Spleen (tissue), 11 donors: ENCODE measurements around the gene SPINT2. TPM values are rescaled to one million over a fixed set of nuclear protein-coding genes. Genes with fewer than 3 reads are reported as not detected.

Experiments used
- DNase-seq: peaks from one replicate; pipeline ENCODE4 v3.0.0-alpha.2; 2020
- H3K27ac ChIP-seq, 8 donors: fragments of 200-600 bp; sonication (generic) in 7 of 8; 1 replicate in 4 of 8; 2 replicates in 4 of 8; pipeline versions ENCODE4 v1.5.0 to v1.8.0; 2016 to 2021; ENCODE audit warnings: inconsistent platforms in 4 of 8, mild to moderate bottlenecking in 4 of 8, moderate library complexity in 1 of 8
- H3K27me3 ChIP-seq, 7 donors: fragments of 200-600 bp; sonication (generic) in 6 of 7; replicated peaks in 1 of 7; 1 replicate in 4 of 7; 2 replicates in 3 of 7; pipeline versions ENCODE4 v1.5.0 to v1.8.0; 2016 to 2021; ENCODE audit warnings: inconsistent platforms in 3 of 7, mild to moderate bottlenecking in 1 of 7
- H3K36me3 ChIP-seq, 6 donors: fragments of 200-600 bp; sonication (generic) in 5 of 6; 1 replicate in 4 of 6; 2 replicates in 2 of 6; pipeline versions ENCODE4 v1.5.0 to v1.8.0; 2016 to 2021; ENCODE audit warnings: inconsistent platforms in 2 of 6
- H3K4me1 ChIP-seq, 6 donors: fragments of 200-600 bp; sonication (generic) in 5 of 6; 1 replicate in 3 of 6; 2 replicates in 3 of 6; pipeline versions ENCODE4 v1.5.0 to v1.8.0; 2016 to 2021; ENCODE audit warnings: inconsistent platforms in 3 of 6
- H3K4me3 ChIP-seq, 8 donors: fragments of 200-600 bp; sonication (generic) in 7 of 8; 1 replicate in 4 of 8; 2 replicates in 4 of 8; pipeline versions ENCODE4 v1.5.0 to v1.8.0; 2016 to 2021; ENCODE audit warnings: inconsistent platforms in 4 of 8, mild to moderate bottlenecking in 4 of 8, moderate library complexity in 2 of 8
- H3K9me3 ChIP-seq, 8 donors: fragments of 200-600 bp; sonication (generic) in 7 of 8; 1 replicate in 4 of 8; 2 replicates in 4 of 8; pipeline versions ENCODE4 v1.5.0 to v1.8.0; 2016 to 2021; ENCODE audit warnings: inconsistent platforms in 4 of 8
- CTCF ChIP-seq, 11 experiments: fragments of 200-600 bp in 7 of 11; fragments of 450-650 bp in 4 of 11; sonication (generic) in 4 of 11; IDR thresholded peaks in 8 of 11; conservative IDR thresholded peaks in 3 of 11; 1 replicate in 7 of 11; 2 replicates in 4 of 11; pipeline versions ENCODE4 v1.4.0 to v1.8.0; 2016 to 2021; ENCODE audit warnings: antibody characterized with exemption in 11 of 11, inconsistent platforms in 4 of 11, mild to moderate bottlenecking in 1 of 11
- POLR2A ChIP-seq, 3 donors: fragments of 450-650 bp; IDR thresholded peaks; one replicate each; pipeline ENCODE4 v1.5.1; 2017; ENCODE audit warnings: antibody characterized with exemption in 3 of 3, mild to moderate bottlenecking in 1 of 3
- POLR2AphosphoS5 ChIP-seq, 3 donors: sonication (generic); formaldehyde crosslinking; IDR thresholded peaks; one replicate each; pipeline ENCODE4 v1.5.1; 2017; ENCODE audit warnings: antibody characterized with exemption in 3 of 3
- WGBS, 5 donors: extraction: QIAGEN DNeasy Blood & Tissue Kit in 3 of 5; methylation state at CpG; one replicate each; pipeline versions ENCODE4 v1.1.5 to v1.1.7; 2013 to 2018; 5-methylcytosine and 5-hydroxymethylcytosine counted together
- intact Hi-C: fragments of 100-400 bp; cut with DNase I; formaldehyde crosslinking; loops from one replicate; pipeline ENCODE4 v1.15.0; 2023; ENCODE audit warnings: low total_unique reads
- polyA plus RNA-seq, 3 donors: library from polyadenylated mRNA; stranded (reverse); fragments of 200-250 nt; gene quantifications; one replicate each; pipeline ENCODE4 v1.2.1, GENCODE V29; 2013
- total RNA-seq, 7 donors: library from RNA; depleted of rRNA in 3 of 7; stranded (reverse); fragments of >200 nt in 3 of 7; fragmentation: NEBNext Ultra II Directional in 4 of 7; extraction: Animal tissue kit (Norgen Biotek cat#: 25700) in 4 of 7; gene quantifications; one replicate each; pipeline versions ENCODE4 v1.1.0 to v1.2.1, GENCODE V29; 2016 to 2021
- donor health status: healthy with polysubstance abuse.
- donor health status: DM: no; HTN: no; CAD: no; lungs with moderate emphysema.
- donor health status: DM: no; HTN: no; CAD: no.
- donor health status: Bipolar disorder and iron deficiency.
- donor health status: healthy.
- donor health status: DM: no; HTN: no; CAD: no.
- donor health status: DM: yes; HTN: yes; CAD: no.

The SPINT2 gene
- total and polyA plus RNA-seq, 10 donors = 41.2 to 87.8 (median 64.4) TPM

DNA sequence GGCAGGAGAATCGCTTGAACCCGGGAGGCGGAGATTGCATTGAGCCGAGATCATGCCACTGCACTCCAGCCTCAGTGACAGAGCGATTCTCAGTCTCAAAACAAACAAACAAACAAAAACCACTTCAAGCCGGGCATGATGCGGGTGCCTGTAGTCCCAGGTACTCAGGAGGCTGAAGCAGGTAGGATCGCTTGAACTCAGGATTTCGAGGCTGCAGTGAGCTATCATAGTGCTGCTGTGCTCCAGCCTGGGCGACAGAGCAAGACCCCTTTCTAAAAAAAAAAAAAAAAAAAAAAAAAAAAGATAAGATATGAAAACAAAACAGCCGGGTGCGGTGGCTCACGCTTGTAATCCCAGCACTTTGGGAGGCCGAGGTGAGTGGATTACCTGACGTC lies 21.1 kb upstream of the SPINT2 start:
- Histone ChIP-seq H3K9me3 (no peaks in the 10 kb centered on the region), H3K27ac (peak overlapping the region in 2 of 8 donors; percentile 39 to 42), H3K4me3 (peak overlapping the region in 4 of 8 donors; percentile 13 to 49 (median 22)), H3K4me1 (peaks cover 0 to 54% (median 16%) of the 10 kb centered on the region in 6 donors), H3K36me3 (no peaks in the 10 kb centered on the region), H3K27me3 (no peaks in the 10 kb centered on the region)
- WGBS, 5 donors = 69 to 79% (median 75%) methylated on average over 10 to 15 of the region's 15 CpGs
- DNase-seq = no peak
- TF ChIP-seq CTCF (IDR thresholded peaks at IDR 0.05 in 8 of 11, conservative IDR thresholded peaks at IDR 0.05 in 3 of 11) (no peak), POLR2A (IDR thresholded peaks at IDR 0.05) (no peak), POLR2AphosphoS5 (IDR thresholded peaks at IDR 0.05) (no peak)
- intact Hi-C loops = loop anchor here (5.0 kb wide), 1 partner anchor 89 kb away; no protein-coding TSS in a partner anchor

GRCh38 chr19:38245826-38246498 lies 18.4 kb upstream of the SPINT2 start:
- 57 to 74% (median 61%) methylated on average over 13 to 14 of the region's 14 CpGs for WGBS, 5 donors
- peak overlapping the region in 5 of 8 donors; percentile 26 to 50 (median 41) for H3K27ac ChIP-seq
- H3K27me3 ChIP-seq = no peaks in the 10 kb centered on the region
- H3K9me3 ChIP-seq = no peaks in the 10 kb centered on the region
- intact Hi-C loops = no loop called here
- H3K4me1 ChIP-seq = peaks cover 0 to 79% (median 21%) of the 10 kb centered on the region in 6 donors
- H3K36me3 ChIP-seq = no peaks in the 10 kb centered on the region
- TF ChIP-seq POLR2A (IDR thresholded peaks at IDR 0.05) (no peak), POLR2AphosphoS5 (IDR thresholded peaks at IDR 0.05) (peak in 1 of 3 donors; percentile 24)
- H3K4me3 ChIP-seq = no peak overlapping the region
- no peak for DNase-seq

DNA sequence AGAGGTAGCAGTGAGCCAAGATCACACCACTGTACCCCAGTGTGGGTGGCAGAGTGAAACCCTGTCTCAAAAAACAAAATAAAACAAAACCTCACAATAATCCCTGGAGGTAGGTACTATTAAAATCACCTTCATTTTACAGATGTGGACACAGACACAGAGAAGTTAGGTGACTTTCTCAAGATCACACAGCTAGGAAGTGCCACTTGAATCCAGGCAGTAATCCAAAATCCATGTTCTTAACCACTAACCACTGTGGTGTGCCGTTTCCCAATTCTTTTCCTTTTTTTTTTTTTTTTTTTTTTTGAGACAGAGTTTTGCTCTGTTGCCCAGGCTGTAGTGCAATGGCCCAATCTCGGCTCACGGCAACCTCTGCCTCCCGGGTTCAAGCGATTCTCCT lies 17.2 kb upstream of the SPINT2 start:
- peak overlapping the region in 4 of 8 donors; percentile 39 to 50 (median 44) for H3K27ac ChIP-seq
- 62 to 84% (median 65%) methylated on average over 4 to 5 of the region's 5 CpGs for WGBS, 5 donors

GRCh38 chr19:38247734-38248268 lies 16.6 kb upstream of the SPINT2 start:
- Histone ChIP-seq H3K27ac (peak overlapping the region in 5 of 8 donors; percentile 7 to 47 (median 15)), H3K36me3 (no peaks in the 10 kb centered on the region), H3K4me3 (no peak overlapping the region), H3K9me3 (no peaks in the 10 kb centered on the region), H3K27me3 (peaks cover 0 to 10% (median 0%) of the 10 kb centered on the region in 7 donors), H3K4me1 (peaks cover 5 to 97% (median 39%) of the 10 kb centered on the region in 6 donors)
- TF ChIP-seq POLR2A (IDR thresholded peaks at IDR 0.05) (no peak), POLR2AphosphoS5 (IDR thresholded peaks at IDR 0.05) (no peak), CTCF (IDR thresholded peaks at IDR 0.05 in 8 of 11, conservative IDR thresholded peaks at IDR 0.05 in 3 of 11) (no peak)
- intact Hi-C loops = no loop called here
- WGBS, 5 donors = 67 to 87% (median 78%) methylated on average over 9 of the region's 9 CpGs
- no peak for DNase-seq

More for the DNA sequence above, 17.2 kb upstream of the SPINT2 start:
- intact Hi-C loops = no loop called here
- Histone ChIP-seq H3K27me3 (peaks cover 0 to 3% (median 0%) of the 10 kb centered on the region in 7 donors), H3K36me3 (no peaks in the 10 kb centered on the region), H3K4me3 (no peak overlapping the region), H3K4me1 (peaks cover 1 to 91% (median 32%) of the 10 kb centered on the region in 6 donors), H3K9me3 (no peaks in the 10 kb centered on the region)
- TF ChIP-seq CTCF (IDR thresholded peaks at IDR 0.05 in 8 of 11, conservative IDR thresholded peaks at IDR 0.05 in 3 of 11) (no peak), POLR2AphosphoS5 (IDR thresholded peaks at IDR 0.05) (no peak), POLR2A (IDR thresholded peaks at IDR 0.05) (no peak)
- no peak for DNase-seq
